Measurements from ENCODE around the gene ELP4.

ELP4 gene

GRCh38 chr11:31509429-31510345, at the start of gene ELP4, which contains the start of gene IMMP1L:
ELP4 (plus strand) TSS chr11:31509767; CDS start chr11:31509785, 18 bp downstream.
IMMP1L (minus strand) TSS chr11:31509622; CDS start chr11:31463276, 46,346 bp downstream.
- H3K9me3 ChIP-seq (ENCODE audit: insufficient read depth, low read length): no peaks in the 10 kb centered on the region
- peak within 1 kb of the TSS; percentile 98 for H3K4me2 ChIP-seq (ENCODE audit: low read depth, low read length, poor library complexity, severe bottlenecking)
- H3F3A ChIP-seq (ENCODE audit: insufficient read depth): no peaks in the 10 kb centered on the region
- H3K27me3 ChIP-seq (ENCODE audit: low read length): no peaks in the 10 kb centered on the region
- H3K27ac ChIP-seq (ENCODE audit: low read depth, low read length): peak within 1 kb of the TSS; percentile 50
- H2AFZ ChIP-seq (ENCODE audit: low read depth, low read length, severe bottlenecking): peak within 1 kb of the TSS; percentile 99
- H3K36me3 ChIP-seq (ENCODE audit: low read length): peaks cover 2% of the 10 kb centered on the region; the same call in 1 of the 2 replicates
- H3K9ac ChIP-seq (ENCODE audit: low read length): peak within 1 kb of the TSS; percentile 91
- H3K4me3 ChIP-seq (ENCODE audit: insufficient read depth, low read length, poor library complexity, severe bottlenecking): peak within 1 kb of the TSS; percentile 99
- H4K20me1 ChIP-seq (ENCODE audit: low read depth, low read length): no peaks in the 10 kb centered on the region; the same call in 1 of the 2 replicates
- H3K9me2 ChIP-seq (replicated peaks; ENCODE audit: insufficient read depth, low read length): no peaks in the 10 kb centered on the region
- peaks cover 71% of the 10 kb centered on the region for H3K79me2 ChIP-seq (ENCODE audit: insufficient read depth, low read length)
- TF ChIP-seq EZH2phosphoT487 (conservative IDR thresholded peaks at IDR 0.05; ENCODE audit: low read length) (no peak), CTCF (IDR thresholded peaks at IDR 0.05; ENCODE audit: insufficient read depth, low read length, poor library complexity, severe bottlenecking) (no peak)

GRCh38 chr11:31464436-31464835, 45.1 kb upstream of the ELP4 start:
- Histone ChIP-seq H4K20me1 (ENCODE audit: low read depth, low read length) (no peaks in the 10 kb centered on the region), H3K4me3 (ENCODE audit: insufficient read depth, low read length, poor library complexity, severe bottlenecking) (no peak overlapping the region), H3K36me3 (ENCODE audit: low read length) (peaks cover 26% of the 10 kb centered on the region), H3K27ac (ENCODE audit: low read depth, low read length) (no peak overlapping the region), H3K4me2 (ENCODE audit: low read depth, low read length, poor library complexity, severe bottlenecking) (no peak overlapping the region), H3F3A (ENCODE audit: insufficient read depth) (no peaks in the 10 kb centered on the region; the same call in 1 of the 2 replicates), H2AFZ (ENCODE audit: low read depth, low read length, severe bottlenecking) (no peak overlapping the region), H3K79me2 (ENCODE audit: insufficient read depth, low read length) (peaks cover 10% of the 10 kb centered on the region; the same call in 1 of the 2 replicates), H3K9ac (ENCODE audit: low read length) (no peak overlapping the region), H3K27me3 (ENCODE audit: low read length) (no peaks in the 10 kb centered on the region), H3K9me3 (ENCODE audit: insufficient read depth, low read length) (no peaks in the 10 kb centered on the region), H3K9me2 (replicated peaks; ENCODE audit: insufficient read depth, low read length) (no peaks in the 10 kb centered on the region)
- TF ChIP-seq CTCF (IDR thresholded peaks at IDR 0.05; ENCODE audit: insufficient read depth, low read length, poor library complexity, severe bottlenecking) (no peak), EZH2phosphoT487 (conservative IDR thresholded peaks at IDR 0.05; ENCODE audit: low read length) (no peak)

GRCh38 chr11:31474083-31474482, 35.5 kb upstream of the ELP4 start:
- H3K9me2 ChIP-seq (replicated peaks; ENCODE audit: insufficient read depth, low read length): no peaks in the 10 kb centered on the region
- no peaks in the 10 kb centered on the region for H3F3A ChIP-seq (ENCODE audit: insufficient read depth)
- no peaks in the 10 kb centered on the region for H3K36me3 ChIP-seq (ENCODE audit: low read length)
- no peak overlapping the region for H3K4me2 ChIP-seq (ENCODE audit: low read depth, low read length, poor library complexity, severe bottlenecking)
- H3K9ac ChIP-seq (ENCODE audit: low read length): no peak overlapping the region
- H3K79me2 ChIP-seq (ENCODE audit: insufficient read depth, low read length): peaks cover 17% of the 10 kb centered on the region; the same call in 1 of the 2 replicates
- TF ChIP-seq CTCF (IDR thresholded peaks at IDR 0.05; ENCODE audit: insufficient read depth, low read length, poor library complexity, severe bottlenecking): no peak
- TF ChIP-seq EZH2phosphoT487 (conservative IDR thresholded peaks at IDR 0.05; ENCODE audit: low read length): no peak
- H3K27me3 ChIP-seq (ENCODE audit: low read length): no peaks in the 10 kb centered on the region
- peaks cover 7% of the 10 kb centered on the region for H4K20me1 ChIP-seq (ENCODE audit: low read depth, low read length)
- no peaks in the 10 kb centered on the region for H3K9me3 ChIP-seq (ENCODE audit: insufficient read depth, low read length)
- no peak overlapping the region for H3K4me3 ChIP-seq (ENCODE audit: insufficient read depth, low read length, poor library complexity, severe bottlenecking)
- H3K27ac ChIP-seq (ENCODE audit: low read depth, low read length): no peak overlapping the region
- no peak overlapping the region for H2AFZ ChIP-seq (ENCODE audit: low read depth, low read length, severe bottlenecking)

Measured in SU-DHL-6 (cell line).